Prostate gland (tissue), 2 donors: ENCODE data around the gene CLDN2. TPM values are rescaled to one million over a fixed set of nuclear protein-coding genes. Genes with fewer than 3 reads are reported as not detected.

Experiments used
- DNase-seq: peaks from one replicate; pipeline ENCODE4 v3.0.0-alpha.2; 2019; ENCODE audit warnings: low spot score
- H3K27ac ChIP-seq, 2 donors: fragments of 200-600 bp; sonication (generic); 2 replicates each; pipeline ENCODE4 v1.5.1; 2017 to 2019
- H3K27me3 ChIP-seq: fragments of 200-600 bp; sonication (generic); replicated peaks from 2 replicates; pipeline ENCODE4 v1.5.1; 2019; ENCODE audit not compliant: insufficient read depth
- H3K36me3 ChIP-seq, 2 donors: fragments of 200-600 bp; sonication (generic); 1 replicate in 1 of 2; 2 replicates in 1 of 2; pipeline versions ENCODE4 v1.5.1 to v1.8.1; 2017 to 2019
- H3K4me1 ChIP-seq: fragments of 200-600 bp; sonication (generic); replicated peaks from 2 replicates; pipeline ENCODE4 v1.5.1; 2019
- H3K4me3 ChIP-seq, 2 donors: fragments of 200-600 bp; sonication (generic); 2 replicates each; pipeline ENCODE4 v1.5.1; 2017 to 2019
- H3K9me3 ChIP-seq: fragments of 200-600 bp; sonication (generic); 2 replicates; pipeline ENCODE4 v1.5.1; 2017
- CTCF ChIP-seq, 4 experiments: fragments of 200-600 bp in 2 of 4; fragments of 450-650 bp in 2 of 4; sonication (generic) in 2 of 4; IDR thresholded peaks; 1 replicate in 3 of 4; 2 replicates in 1 of 4; pipeline ENCODE4 v1.5.1; 2016 to 2019; ENCODE audit warnings: antibody characterized with exemption in 4 of 4, mild to moderate bottlenecking in 2 of 4, moderate library complexity in 2 of 4
- POLR2A ChIP-seq: fragments of 450-650 bp; IDR thresholded peaks from one replicate; pipeline ENCODE4 v1.6.1; 2016; ENCODE audit warnings: antibody characterized with exemption, mild to moderate bottlenecking
- POLR2AphosphoS5 ChIP-seq: sonication (generic); formaldehyde crosslinking; IDR thresholded peaks from one replicate; pipeline ENCODE4 v1.6.1; 2017; ENCODE audit warnings: antibody characterized with exemption
- WGBS: methylation state at CpG from one replicate; pipeline ENCODE4 v1.1.5; 2018; 5-methylcytosine and 5-hydroxymethylcytosine counted together
- intact Hi-C: fragments of 100-400 bp; cut with DNase I; formaldehyde crosslinking; loops from one replicate; pipeline ENCODE4 v1.14.2; 2022
- total RNA-seq, 2 donors: library from RNA; depleted of rRNA; stranded (reverse); fragments of >200 nt; gene quantifications; one replicate each; pipeline ENCODE4 v1.1.0, GENCODE V29; 2016

The CLDN2 gene
- total RNA-seq, 2 donors from 2014 or later, result 0.28 TPM; not detected in 1

GRCh38 chrX:106935175-106935574, 15.0 kb downstream of the CLDN2 start:
- Histone ChIP-seq H3K36me3 (no peaks in the 10 kb centered on the region), H3K27me3 (no peaks in the 10 kb centered on the region), H3K9me3 (no peaks in the 10 kb centered on the region), H3K27ac (no peak overlapping the region), H3K4me3 (no peak overlapping the region), H3K4me1 (no peaks in the 10 kb centered on the region)
- intact Hi-C loops, result no loop called here
- no peak for TF ChIP-seq POLR2AphosphoS5
- WGBS, result 40% methylated on average over 4 of the region's 4 CpGs
- DNase-seq, result no peak

GRCh38 chrX:106936246-106936645, 16.0 kb downstream of the CLDN2 start:
- H3K4me3 ChIP-seq, result no peak overlapping the region
- TF ChIP-seq CTCF (IDR thresholded peaks at IDR 0.05) (no peak), POLR2AphosphoS5 (no peak), POLR2A (no peak)
- no peaks in the 10 kb centered on the region for H3K36me3 ChIP-seq
- no peak overlapping the region for H3K27ac ChIP-seq
- no peaks in the 10 kb centered on the region for H3K27me3 ChIP-seq
- intact Hi-C loops, result no loop called here
- 100% methylated on average over 1 of the region's 1 CpG for WGBS
- no peaks in the 10 kb centered on the region for H3K4me1 ChIP-seq
- no peak for DNase-seq
- no peaks in the 10 kb centered on the region for H3K9me3 ChIP-seq

- no peaks in the 10 kb centered on the region for H3K9me3 ChIP-seq
- intact Hi-C loops, result no loop called here
- no peak for DNase-seq
- H3K27me3 ChIP-seq, result no peaks in the 10 kb centered on the region
- TF ChIP-seq POLR2AphosphoS5 (no peak), CTCF (IDR thresholded peaks at IDR 0.05) (no peak), POLR2A (no peak)
- no peak overlapping the region for H3K4me3 ChIP-seq
- H3K36me3 ChIP-seq, result no peaks in the 10 kb centered on the region
- no peaks in the 10 kb centered on the region for H3K4me1 ChIP-seq
- H3K27ac ChIP-seq, result no peak overlapping the region
- WGBS, result 69% methylated on average over 3 of the region's 3 CpGs
These were observed 19.4 kb downstream of the CLDN2 start for GRCh38 chrX:106939566-106939965.

- Histone ChIP-seq H3K4me1 (no peaks in the 10 kb centered on the region), H3K27me3 (no peaks in the 10 kb centered on the region), H3K36me3 (no peaks in the 10 kb centered on the region), H3K4me3 (no peak overlapping the region), H3K9me3 (no peaks in the 10 kb centered on the region), H3K27ac (no peak overlapping the region)
- DNase-seq, result no peak
- WGBS, result 25% methylated on average over 1 of the region's 1 CpG
- no peak for TF ChIP-seq POLR2A
- TF ChIP-seq POLR2AphosphoS5, result no peak
- no peak for TF ChIP-seq CTCF (IDR thresholded peaks at IDR 0.05)
- intact Hi-C loops, result no loop called here
These were observed 19.9 kb downstream of the CLDN2 start for GRCh38 chrX:106940068-106940467.

GRCh38 chrX:106946464-106946863, 26.3 kb downstream of the CLDN2 start:
- H3K4me1 ChIP-seq, result no peaks in the 10 kb centered on the region
- no peak for DNase-seq
- no peak overlapping the region for H3K4me3 ChIP-seq
- H3K27me3 ChIP-seq, result no peaks in the 10 kb centered on the region
- intact Hi-C loops, result no loop called here
- TF ChIP-seq POLR2AphosphoS5 (no peak), POLR2A (no peak), CTCF (IDR thresholded peaks at IDR 0.05) (no peak)
- H3K27ac ChIP-seq, result no peak overlapping the region
- H3K36me3 ChIP-seq, result no peaks in the 10 kb centered on the region
- no peaks in the 10 kb centered on the region for H3K9me3 ChIP-seq
- 100% methylated on average over 3 of the region's 3 CpGs for WGBS
